ENCODE data around the gene C22orf15. TPM values are rescaled to one million over a fixed set of nuclear protein-coding genes. Genes with fewer than 3 reads are reported as not detected.
A peak's percentile ranks its signal among the peaks of the same experiment; 100 is the strongest.

C22orf15 gene
- total RNA-seq, 1 experiment from 2014 or later, result not detected

GRCh38 chr22:23767673-23768548, 5.1 kb downstream of the C22orf15 start, which contains the start of gene CHCHD10:
CHCHD10 (minus strand) TSS chr22:23767972; CDS start chr22:23767874, 98 bp downstream.
- ChIA-PET RAD21 (ENCODE audit: low non-redundant PET in 1 of 2, low total read pairs in 2 of 2, uncharacterized antibody in 2 of 2, unreplicated experiment in 2 of 2) (interaction anchor here in 1 of 2 experiments (0.6 kb wide), 1 partner anchor 44 kb away, joined by 3 read pairs; no protein-coding TSS in a partner anchor), POLR2A (interaction anchor here (2.2 kb wide), 1 partner anchor 9 kb away, joined by 6 read pairs; no protein-coding TSS in a partner anchor), CTCF (interaction anchor here (1.5 kb wide), 2 partner anchors 12 to 82 kb away, joined by 7 to 8 read pairs; no protein-coding TSS in a partner anchor)
- H3K27ac ChIP-seq (ENCODE audit: low read depth, low read length), result peak within 1 kb of the TSS; percentile 89
- peaks cover 35% of the 10 kb centered on the region for H3K79me2 ChIP-seq (ENCODE audit: insufficient read depth, low read length)
- peak within 1 kb of the TSS; percentile 93 for H3K9ac ChIP-seq (ENCODE audit: low read length)
- DNase-seq (ENCODE audit: low read depth, low spot score) (peak; percentile 60), ATAC-seq (peak; percentile 76)
- H3K36me3 ChIP-seq (ENCODE audit: control insufficient read depth in 1 of 2, insufficient read depth in 2 of 2, low read length in 2 of 2), result peaks cover 9 to 20% of the 10 kb centered on the region in 2 experiments; a peak in 3 of 4 replicates
- H3K4me1 ChIP-seq (ENCODE audit: control insufficient read depth in 1 of 2, insufficient read depth in 2 of 2, low read length in 2 of 2), result peaks cover 22 to 67% of the 10 kb centered on the region in 2 experiments
- no peak for TF ChIP-seq TCF7L2 (IDR thresholded peaks at IDR 0.05; ENCODE audit: borderline replicate concordance, extremely low read depth, insufficient read depth, insufficient read length)
- no peak for TF ChIP-seq ELF1 (IDR thresholded peaks at IDR 0.05; ENCODE audit: borderline replicate concordance, low read depth)
- peak; percentile 70 for TF ChIP-seq RAD21 (IDR thresholded peaks at IDR 0.05; ENCODE audit: low read depth)
- TF ChIP-seq, protein P1, sequence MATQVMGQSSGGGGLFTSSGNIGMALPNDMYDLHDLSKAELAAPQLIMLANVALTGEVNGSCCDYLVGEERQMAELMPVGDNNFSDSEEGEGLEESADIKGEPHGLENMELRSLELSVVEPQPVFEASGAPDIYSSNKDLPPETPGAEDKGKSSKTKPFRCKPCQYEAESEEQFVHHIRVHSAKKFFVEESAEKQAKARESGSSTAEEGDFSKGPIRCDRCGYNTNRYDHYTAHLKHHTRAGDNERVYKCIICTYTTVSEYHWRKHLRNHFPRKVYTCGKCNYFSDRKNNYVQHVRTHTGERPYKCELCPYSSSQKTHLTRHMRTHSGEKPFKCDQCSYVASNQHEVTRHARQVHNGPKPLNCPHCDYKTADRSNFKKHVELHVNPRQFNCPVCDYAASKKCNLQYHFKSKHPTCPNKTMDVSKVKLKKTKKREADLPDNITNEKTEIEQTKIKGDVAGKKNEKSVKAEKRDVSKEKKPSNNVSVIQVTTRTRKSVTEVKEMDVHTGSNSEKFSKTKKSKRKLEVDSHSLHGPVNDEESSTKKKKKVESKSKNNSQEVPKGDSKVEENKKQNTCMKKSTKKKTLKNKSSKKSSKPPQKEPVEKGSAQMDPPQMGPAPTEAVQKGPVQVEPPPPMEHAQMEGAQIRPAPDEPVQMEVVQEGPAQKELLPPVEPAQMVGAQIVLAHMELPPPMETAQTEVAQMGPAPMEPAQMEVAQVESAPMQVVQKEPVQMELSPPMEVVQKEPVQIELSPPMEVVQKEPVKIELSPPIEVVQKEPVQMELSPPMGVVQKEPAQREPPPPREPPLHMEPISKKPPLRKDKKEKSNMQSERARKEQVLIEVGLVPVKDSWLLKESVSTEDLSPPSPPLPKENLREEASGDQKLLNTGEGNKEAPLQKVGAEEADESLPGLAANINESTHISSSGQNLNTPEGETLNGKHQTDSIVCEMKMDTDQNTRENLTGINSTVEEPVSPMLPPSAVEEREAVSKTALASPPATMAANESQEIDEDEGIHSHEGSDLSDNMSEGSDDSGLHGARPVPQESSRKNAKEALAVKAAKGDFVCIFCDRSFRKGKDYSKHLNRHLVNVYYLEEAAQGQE (IDR thresholded peaks at IDR 0.05; ENCODE audit: low read depth), result no peak
- no peak for TF ChIP-seq FOSL1 (IDR thresholded peaks at IDR 0.05; ENCODE audit: low read depth)
- TF ChIP-seq, protein P2, sequence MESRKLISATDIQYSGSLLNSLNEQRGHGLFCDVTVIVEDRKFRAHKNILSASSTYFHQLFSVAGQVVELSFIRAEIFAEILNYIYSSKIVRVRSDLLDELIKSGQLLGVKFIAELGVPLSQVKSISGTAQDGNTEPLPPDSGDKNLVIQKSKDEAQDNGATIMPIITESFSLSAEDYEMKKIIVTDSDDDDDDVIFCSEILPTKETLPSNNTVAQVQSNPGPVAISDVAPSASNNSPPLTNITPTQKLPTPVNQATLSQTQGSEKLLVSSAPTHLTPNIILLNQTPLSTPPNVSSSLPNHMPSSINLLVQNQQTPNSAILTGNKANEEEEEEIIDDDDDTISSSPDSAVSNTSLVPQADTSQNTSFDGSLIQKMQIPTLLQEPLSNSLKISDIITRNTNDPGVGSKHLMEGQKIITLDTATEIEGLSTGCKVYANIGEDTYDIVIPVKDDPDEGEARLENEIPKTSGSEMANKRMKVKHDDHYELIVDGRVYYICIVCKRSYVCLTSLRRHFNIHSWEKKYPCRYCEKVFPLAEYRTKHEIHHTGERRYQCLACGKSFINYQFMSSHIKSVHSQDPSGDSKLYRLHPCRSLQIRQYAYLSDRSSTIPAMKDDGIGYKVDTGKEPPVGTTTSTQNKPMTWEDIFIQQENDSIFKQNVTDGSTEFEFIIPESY (IDR thresholded peaks at IDR 0.05; ENCODE audit: extremely low read depth, insufficient replicate concordance, low read length), result peak; percentile 6
- peak; percentile 84 for TF ChIP-seq POLR2AphosphoS5 (IDR thresholded peaks at IDR 0.05; ENCODE audit: low read depth, low read length)
- TF ChIP-seq MAX (IDR thresholded peaks at IDR 0.05), result peak; percentile 59; the same call in 1 of the 2 replicates
- peak; percentile 55 to 79 (median 76); a peak in 5 of 6 replicates for TF ChIP-seq CTCF (IDR thresholded peaks at IDR 0.05 in 2 of 3, conservative IDR thresholded peaks at IDR 0.05 in 1 of 3; ENCODE audit: borderline replicate concordance in 1 of 3, insufficient read depth in 1 of 3, low read depth in 2 of 3, low read length in 2 of 3)
- TF ChIP-seq SIN3A (IDR thresholded peaks at IDR 0.05; ENCODE audit: low read depth), result peak; percentile 47; the same call in 1 of the 2 replicates
- no peak for TF ChIP-seq EGR1 (IDR thresholded peaks at IDR 0.05; ENCODE audit: low read depth)
- TF ChIP-seq POLR2A (IDR thresholded peaks at IDR 0.05; ENCODE audit: borderline replicate concordance, extremely low read depth, insufficient read depth, insufficient read length), result peak; percentile 66
- TF ChIP-seq YY1 (IDR thresholded peaks at IDR 0.05; ENCODE audit: extremely low read depth, insufficient replicate concordance, low read depth, low read length), result peak; percentile 86
- TF ChIP-seq ZFX (IDR thresholded peaks at IDR 0.05), result peak; percentile 75
- no peak for TF ChIP-seq SRF (IDR thresholded peaks at IDR 0.05; ENCODE audit: low read depth)
- no peak for TF ChIP-seq JUND (IDR thresholded peaks at IDR 0.05)
- H2AFZ ChIP-seq (ENCODE audit: low read depth, low read length, poor library complexity, severe bottlenecking), result no peak within 1 kb of the TSS
- H3K4me3 ChIP-seq (replicated peaks in 1 of 2; ENCODE audit: low read depth in 1 of 2, low read length in 2 of 2), result peak within 1 kb of the TSS; percentile 73 to 86
- intact Hi-C loops (cut with micrococcal nuclease), result loop anchor here (2.0 to 10.0 kb wide), 3 partner anchors 79 to 225 kb away; no protein-coding TSS in a partner anchor
- H3K9me3 ChIP-seq (ENCODE audit: control insufficient read depth in 1 of 2, insufficient read depth in 1 of 2, low read depth in 1 of 2, low read length in 2 of 2), result no peaks in the 10 kb centered on the region
- no peaks in the 10 kb centered on the region for H3K9me2 ChIP-seq (ENCODE audit: insufficient read depth)
- TSS peak; percentile 78 for BruUV-seq (replicated peaks)
- H3K27me3 ChIP-seq (ENCODE audit: insufficient read depth, low read length), result no peaks in the 10 kb centered on the region
- H4K20me1 ChIP-seq (ENCODE audit: insufficient read depth), result no peaks in the 10 kb centered on the region
- H3K4me2 ChIP-seq (ENCODE audit: low read length), result peak within 1 kb of the TSS; percentile 100
